Measurements from ENCODE around the gene HS6ST3. TPM values are rescaled to one million over a fixed set of nuclear protein-coding genes. Genes with fewer than 3 reads are reported as not detected.

Gene HS6ST3
- total RNA-seq, 2 donors from 2014 or later: 0.35 to 0.42 TPM

GRCh38 chr13:96274046-96274445 lies 184.1 kb downstream of the HS6ST3 start:
- ATAC-seq: no peak

DNA sequence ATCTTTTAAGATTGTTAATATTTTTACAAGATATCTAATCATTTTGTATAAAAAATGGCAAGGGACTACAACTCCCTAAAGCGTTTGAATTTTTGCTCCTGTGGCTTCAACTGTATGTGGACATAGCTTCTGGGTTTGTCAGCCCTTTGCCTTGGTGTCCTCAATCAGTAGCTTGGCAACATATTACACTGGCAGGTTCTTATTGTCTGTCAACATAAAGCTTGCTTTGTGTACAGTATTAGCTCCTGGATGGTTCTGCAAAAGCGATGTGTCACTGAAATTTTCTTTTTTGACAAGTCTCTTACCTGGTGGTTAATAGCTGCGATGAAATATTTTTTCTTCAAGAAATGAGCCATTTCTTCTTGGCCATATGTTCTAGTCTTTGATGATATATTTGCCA lies 190.0 kb downstream of the HS6ST3 start:
- no peak for DNase-seq
- intact Hi-C loops (cut with DNase I): no loop called here
- no peak for ATAC-seq

More at GRCh38 chr13:96274046-96274445, 184.1 kb downstream of the HS6ST3 start:
- intact Hi-C loops (cut with DNase I): no loop called here
- DNase-seq: no peak

DNA sequence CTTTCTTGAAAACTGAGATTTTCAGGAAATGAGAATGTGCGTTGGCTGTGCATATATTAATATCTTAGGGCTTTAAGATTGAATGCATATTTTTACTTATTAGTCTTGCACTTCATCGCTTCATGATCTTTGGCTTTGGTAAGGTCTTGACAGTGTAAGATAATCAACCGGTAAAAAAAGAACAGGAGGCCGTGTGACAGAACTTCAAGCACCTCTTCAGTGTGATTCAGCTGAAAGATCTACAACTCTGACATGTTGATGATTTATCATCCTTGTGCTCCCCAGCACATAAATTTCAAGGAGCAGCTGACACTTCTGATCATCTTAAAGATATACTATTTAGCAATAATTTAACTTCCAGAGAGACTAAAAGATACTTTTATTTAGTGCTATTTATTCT lies 195.1 kb downstream of the HS6ST3 start:
- intact Hi-C loops (cut with DNase I): no loop called here
- DNase-seq (no peak), ATAC-seq (no peak)

GRCh38 chr13:96285729-96286128 lies 195.8 kb downstream of the HS6ST3 start:
- intact Hi-C loops (cut with DNase I): no loop called here
- no peak for DNase-seq

GRCh38 chr13:96294930-96295881 lies 205.3 kb downstream of the HS6ST3 start:
- DNase-seq: no peak
- intact Hi-C loops (cut with DNase I): no loop called here
- ATAC-seq: no peak

More at GRCh38 chr13:96285729-96286128, 195.8 kb downstream of the HS6ST3 start:
- ATAC-seq: no peak

DNA sequence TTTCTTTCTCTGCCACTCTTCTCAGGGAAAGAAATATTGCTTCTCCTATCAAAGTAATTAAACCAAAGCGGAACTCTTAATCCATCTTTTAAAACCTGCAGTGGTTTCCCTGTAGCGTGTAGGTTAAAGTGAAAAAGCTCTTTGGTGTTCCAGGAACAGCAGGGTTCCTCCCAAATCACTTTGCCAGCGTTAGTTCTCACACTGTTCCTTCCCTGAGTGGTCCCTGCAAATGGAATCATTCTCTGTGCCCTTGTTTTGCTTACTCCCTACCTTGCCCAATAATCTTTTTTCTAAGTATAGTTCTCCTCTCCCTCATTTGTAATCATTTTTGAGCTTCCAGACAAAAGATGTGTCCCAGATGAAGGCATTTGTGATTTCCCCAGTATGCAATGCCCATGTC lies 207.5 kb downstream of the HS6ST3 start:
- intact Hi-C loops (cut with DNase I): no loop called here
- ATAC-seq (no peak), DNase-seq (no peak)

- intact Hi-C loops (cut with DNase I): no loop called here
- ATAC-seq (no peak), DNase-seq (no peak)
These were observed 209.3 kb downstream of the HS6ST3 start for GRCh38 chr13:96299235-96299634.

DNA sequence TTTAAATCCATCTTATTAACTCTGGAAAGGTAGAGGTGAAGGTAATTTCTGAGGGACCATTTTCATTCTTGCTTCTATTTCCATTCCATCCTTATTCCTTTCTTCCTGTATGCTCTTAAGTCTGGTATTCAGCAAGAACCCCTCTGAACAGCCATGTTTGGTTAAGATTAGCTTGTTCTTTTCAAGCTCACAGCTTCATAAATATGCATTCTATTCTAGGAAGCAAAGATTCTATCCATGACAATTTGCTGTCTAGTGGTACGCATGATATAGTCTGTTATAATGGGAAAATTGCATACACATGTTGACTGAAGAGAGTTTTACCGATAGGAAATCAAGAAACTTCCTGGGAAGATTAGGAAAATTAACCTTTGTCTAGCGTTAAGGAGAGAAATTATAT lies 218.7 kb downstream of the HS6ST3 start:
- DNase-seq: no peak
- intact Hi-C loops (cut with DNase I): no loop called here
- no peak for ATAC-seq

DNA sequence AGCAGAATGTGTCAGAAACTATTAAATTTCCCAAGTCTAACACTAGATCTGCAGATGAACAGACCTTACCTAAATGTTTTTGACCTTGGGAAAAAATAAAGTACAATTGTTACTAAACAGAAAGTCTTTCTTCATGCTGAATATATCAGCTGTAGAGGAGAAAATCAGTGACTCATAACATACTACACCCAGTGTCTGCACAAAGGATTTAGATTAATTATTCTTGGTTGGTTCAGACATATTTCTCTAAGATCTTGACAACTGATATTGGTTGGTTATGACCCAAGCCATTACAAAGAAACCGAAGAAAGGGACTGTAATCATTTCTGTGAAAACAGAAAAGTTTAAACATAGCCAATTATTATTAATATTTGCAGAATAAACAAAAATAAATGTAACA lies 225.1 kb downstream of the HS6ST3 start:
- intact Hi-C loops (cut with DNase I): no loop called here
- DNase-seq (no peak), ATAC-seq (no peak)

- no peak for DNase-seq
- intact Hi-C loops (cut with DNase I): no loop called here
- no peak for ATAC-seq
These were observed 248.1 kb downstream of the HS6ST3 start for GRCh38 chr13:96338030-96338429.

GRCh38 chr13:96342286-96342685 lies 252.4 kb downstream of the HS6ST3 start:
- intact Hi-C loops (cut with DNase I): no loop called here
- DNase-seq: no peak
- no peak for ATAC-seq

GRCh38 chr13:96342852-96343465 lies 253.1 kb downstream of the HS6ST3 start:
- intact Hi-C loops (cut with DNase I): no loop called here
- no peak for ATAC-seq
- DNase-seq: no peak

- no peak for ATAC-seq
- intact Hi-C loops (cut with DNase I): no loop called here
- DNase-seq: no peak
These were observed 257.0 kb downstream of the HS6ST3 start for GRCh38 chr13:96346921-96347320.

GRCh38 chr13:96373597-96373996 lies 283.7 kb downstream of the HS6ST3 start:
- DNase-seq: no peak
- no peak for ATAC-seq
- intact Hi-C loops (cut with DNase I): no loop called here

GRCh38 chr13:96377835-96378234 lies 287.9 kb downstream of the HS6ST3 start:
- ATAC-seq (no peak), DNase-seq (no peak)
- intact Hi-C loops (cut with DNase I): no loop called here

DNA sequence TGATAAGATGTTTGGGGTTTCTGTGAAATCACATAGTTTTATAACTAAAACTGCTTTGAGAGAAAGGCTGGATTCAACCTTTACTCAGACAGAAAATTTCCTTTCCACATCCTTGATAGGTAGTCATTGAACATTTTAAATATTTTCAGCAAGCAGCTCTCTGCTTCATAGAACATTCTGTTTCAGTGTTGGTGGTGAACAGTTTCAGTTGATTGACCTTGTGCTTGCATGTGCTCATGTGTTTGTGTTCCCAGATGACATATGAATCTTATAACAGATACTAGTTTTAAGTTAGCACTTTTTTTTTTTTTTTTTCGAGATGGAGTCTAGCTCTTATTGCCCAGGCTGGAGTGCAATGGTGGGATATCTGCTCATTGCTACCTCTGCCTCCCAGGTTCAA lies 290.1 kb downstream of the HS6ST3 start:
- intact Hi-C loops (cut with DNase I): no loop called here
- ATAC-seq: no peak
- DNase-seq: no peak

GRCh38 chr13:96381681-96382080 lies 291.8 kb downstream of the HS6ST3 start:
- ATAC-seq: no peak
- no peak for DNase-seq
- intact Hi-C loops (cut with DNase I): no loop called here

- ATAC-seq: no peak
- intact Hi-C loops (cut with DNase I): no loop called here
- DNase-seq: no peak
These were observed 298.7 kb downstream of the HS6ST3 start for GRCh38 chr13:96388598-96388997.

- intact Hi-C loops (cut with DNase I): no loop called here
- ATAC-seq (no peak), DNase-seq (no peak)
These were observed 301.7 kb downstream of the HS6ST3 start for GRCh38 chr13:96391606-96392005.

- no peak for ATAC-seq
- DNase-seq: no peak
- intact Hi-C loops (cut with DNase I): no loop called here
These were observed 307.9 kb downstream of the HS6ST3 start for GRCh38 chr13:96397807-96398206.

GRCh38 chr13:96398486-96398885 lies 308.6 kb downstream of the HS6ST3 start:
- no peak for ATAC-seq
- DNase-seq: no peak

More at GRCh38 chr13:96398486-96398885, 308.6 kb downstream of the HS6ST3 start:
- intact Hi-C loops (cut with DNase I): no loop called here

All from left cardiac atrium (tissue), 4 donors.